Tibial nerve (tissue), 3 donors: ENCODE data around the gene PEMT.

Source experiments
- EP300 ChIP-seq, 2 donors: sonication (generic); formaldehyde crosslinking; IDR thresholded peaks; one replicate each; pipeline ENCODE4 v1.6.1; 2017; ENCODE audit warnings: antibody characterized with exemption in 2 of 2, mild to moderate bottlenecking in 1 of 2
- POLR2A ChIP-seq, 2 donors: fragments of 450-650 bp; IDR thresholded peaks; one replicate each; pipeline ENCODE4 v1.6.1; 2017; ENCODE audit warnings: antibody characterized with exemption in 2 of 2, mild to moderate bottlenecking in 2 of 2, moderate library complexity in 2 of 2

DNA sequence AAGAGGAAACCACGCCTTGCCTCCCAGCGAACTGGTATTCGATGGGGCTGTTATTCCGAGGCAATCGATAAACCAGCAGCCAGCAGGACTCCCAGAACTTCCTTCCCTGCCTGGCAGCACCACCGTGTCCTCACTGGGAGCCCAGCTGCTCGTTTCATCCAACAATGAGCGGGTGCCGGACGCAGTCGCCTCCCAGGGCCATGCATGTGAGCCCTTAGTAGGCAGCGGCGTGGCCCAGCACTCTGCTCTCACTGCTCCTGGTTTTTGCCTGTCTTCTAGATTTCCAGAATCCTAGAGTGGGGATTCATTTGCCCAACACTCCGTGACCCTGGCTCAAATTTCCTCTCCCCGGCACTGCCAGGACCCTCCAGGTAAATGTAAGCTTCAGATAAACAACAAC is 66.2 kb downstream of the PEMT start:
- TF ChIP-seq EP300 (IDR thresholded peaks at IDR 0.05) (no peak), POLR2A (IDR thresholded peaks at IDR 0.05) (no peak)
